ENCODE results near the gene NANOS3.
"Not testable (repeated sequence)": the region's sequence is repeated elsewhere in the genome, so short reads cannot be mapped to it uniquely, and the experiment has no call there.

NANOS3 gene

GRCh38 chr19:13843104-13843921 lies 33.6 kb upstream of the NANOS3 start:
- DNase-seq: no peak

DNA sequence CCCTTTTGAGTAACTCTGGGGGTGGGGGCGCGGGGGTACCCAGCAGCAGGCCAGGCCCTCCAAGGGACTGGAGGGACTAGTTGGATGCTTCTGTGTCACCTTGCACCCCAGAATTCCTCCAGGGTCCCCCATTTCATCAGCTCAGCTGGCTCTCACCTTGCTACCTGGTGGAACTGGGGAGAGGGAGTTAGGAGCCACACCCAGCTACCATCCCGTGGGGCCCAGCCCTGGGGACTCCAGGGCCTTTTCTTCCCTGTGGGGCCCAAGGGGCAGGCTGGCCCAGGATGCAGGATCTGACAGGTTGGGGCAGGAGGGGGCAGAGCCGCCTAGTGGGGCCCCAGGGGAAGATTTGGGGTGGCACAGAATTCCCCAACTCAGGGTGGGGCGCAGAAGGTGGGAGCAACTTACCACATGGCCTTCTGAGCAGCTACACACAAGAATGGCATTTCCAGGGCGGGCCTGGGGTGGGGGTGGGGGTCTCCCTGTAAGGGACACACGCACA lies 32.8 kb upstream of the NANOS3 start:
- DNase-seq: no peak

GRCh38 chr19:13846557-13847406 lies 30.2 kb upstream of the NANOS3 start:
- DNase-seq: peak; percentile 76 to 81

- peak; percentile 49 to 51 for DNase-seq
Observed at GRCh38 chr19:13847407-13848339, 29.3 kb upstream of the NANOS3 start.

- no peak for DNase-seq
Observed at GRCh38 chr19:13848340-13848677, 28.6 kb upstream of the NANOS3 start.

- no peak for DNase-seq
Observed at GRCh38 chr19:13848798-13849676, 27.9 kb upstream of the NANOS3 start.

- DNase-seq: no peak
Observed at GRCh38 chr19:13849991-13850909, 26.7 kb upstream of the NANOS3 start.

- DNase-seq: no peak
Observed at GRCh38 chr19:13850910-13851733, 25.8 kb upstream of the NANOS3 start.

DNA sequence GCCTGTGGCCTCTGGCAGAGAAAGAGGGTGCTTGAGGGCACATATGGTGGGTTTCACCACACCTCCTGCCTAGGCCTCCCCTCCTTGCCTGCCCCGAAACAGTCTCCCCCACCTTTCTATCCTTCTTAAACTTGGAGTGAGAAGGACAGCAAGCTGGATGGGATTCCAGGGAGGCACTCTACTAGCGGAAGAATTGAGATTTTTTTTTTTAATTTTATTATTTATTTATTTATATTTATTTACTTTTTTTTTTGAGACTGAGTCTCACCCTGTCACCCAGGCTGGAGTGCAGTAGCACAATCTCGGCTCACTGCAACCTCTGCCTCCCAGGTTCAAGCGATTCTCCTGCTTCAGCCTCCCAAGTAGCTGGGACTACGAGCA lies 25.2 kb upstream of the NANOS3 start:
- not testable (repeated sequence) for DNase-seq

DNA sequence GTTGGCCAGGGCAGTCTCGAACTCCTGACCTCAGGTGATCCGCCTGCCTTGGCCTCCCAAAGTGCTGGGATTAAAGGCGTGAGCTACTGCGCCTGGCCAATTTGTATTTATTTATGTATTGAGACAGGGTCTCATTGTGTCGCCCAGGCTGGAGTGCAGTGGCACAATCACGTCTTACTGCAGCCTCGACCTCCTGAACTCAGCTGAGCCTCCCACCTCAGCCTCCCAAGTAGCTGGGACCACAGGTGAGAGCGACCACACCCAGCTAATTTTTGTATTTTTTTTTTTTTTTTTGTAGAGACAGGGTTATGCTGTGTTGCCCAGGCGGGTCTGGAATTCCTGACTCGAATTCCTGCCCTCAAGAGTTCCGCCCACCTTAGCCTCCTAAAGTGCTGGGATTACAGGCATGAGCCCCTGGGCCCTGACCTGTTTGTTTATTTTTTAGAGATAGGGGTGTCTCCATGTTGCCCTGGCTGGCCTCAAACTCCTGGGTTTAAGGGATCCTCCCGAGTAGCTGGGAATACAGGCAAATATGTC lies 24.7 kb upstream of the NANOS3 start:
- not testable (repeated sequence) for DNase-seq

DNA sequence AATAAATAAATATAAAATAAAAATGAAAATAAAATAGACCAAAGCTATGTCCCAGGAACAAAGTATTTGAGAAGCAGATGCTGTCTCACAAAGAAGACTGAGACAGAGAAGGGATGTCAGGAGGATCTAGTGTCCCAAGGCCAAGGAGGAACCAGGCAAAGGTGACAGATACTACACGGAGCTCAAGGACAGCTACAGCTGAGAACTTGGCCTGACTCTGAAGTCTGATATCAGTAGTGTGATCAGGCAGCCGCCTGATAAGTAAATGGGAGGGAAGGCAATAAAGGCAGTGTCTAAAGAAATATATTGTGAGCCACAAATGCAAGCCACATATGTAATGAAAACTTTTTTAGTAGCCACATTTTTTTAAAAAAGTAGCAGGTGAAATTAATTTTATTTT lies 20.4 kb upstream of the NANOS3 start:
- no peak for DNase-seq

DNA sequence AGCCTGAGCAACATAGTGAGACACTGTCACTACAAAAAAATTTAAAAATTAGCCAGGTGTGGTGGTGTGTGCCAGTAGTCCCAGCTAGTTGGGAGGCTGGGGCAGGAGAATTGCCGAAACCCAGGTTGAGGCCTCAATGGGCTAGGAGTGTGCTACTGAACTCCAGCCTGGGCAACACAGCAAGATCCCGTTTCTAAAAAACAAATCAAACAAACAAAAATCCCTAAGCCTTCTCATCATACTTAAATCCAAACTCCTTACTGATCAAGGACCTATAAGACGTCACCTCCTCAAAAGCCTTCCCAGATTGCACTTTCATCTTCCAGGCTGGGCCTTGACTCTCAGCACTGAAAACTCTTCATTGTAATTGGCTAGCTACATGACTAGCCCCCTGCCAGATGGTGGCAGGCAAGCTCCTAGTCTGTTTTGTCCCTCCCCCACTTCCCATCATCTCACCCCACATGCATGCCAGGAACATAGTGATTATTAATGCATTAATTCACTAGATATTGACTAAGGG lies 17.5 kb upstream of the NANOS3 start:
- DNase-seq: peak in 1 of 2 experiments; percentile 25

- no peak for DNase-seq
Observed at GRCh38 chr19:13860679-13861391, 16.1 kb upstream of the NANOS3 start.

- DNase-seq: no peak
Observed at GRCh38 chr19:13861392-13861713, 15.6 kb upstream of the NANOS3 start.

DNA sequence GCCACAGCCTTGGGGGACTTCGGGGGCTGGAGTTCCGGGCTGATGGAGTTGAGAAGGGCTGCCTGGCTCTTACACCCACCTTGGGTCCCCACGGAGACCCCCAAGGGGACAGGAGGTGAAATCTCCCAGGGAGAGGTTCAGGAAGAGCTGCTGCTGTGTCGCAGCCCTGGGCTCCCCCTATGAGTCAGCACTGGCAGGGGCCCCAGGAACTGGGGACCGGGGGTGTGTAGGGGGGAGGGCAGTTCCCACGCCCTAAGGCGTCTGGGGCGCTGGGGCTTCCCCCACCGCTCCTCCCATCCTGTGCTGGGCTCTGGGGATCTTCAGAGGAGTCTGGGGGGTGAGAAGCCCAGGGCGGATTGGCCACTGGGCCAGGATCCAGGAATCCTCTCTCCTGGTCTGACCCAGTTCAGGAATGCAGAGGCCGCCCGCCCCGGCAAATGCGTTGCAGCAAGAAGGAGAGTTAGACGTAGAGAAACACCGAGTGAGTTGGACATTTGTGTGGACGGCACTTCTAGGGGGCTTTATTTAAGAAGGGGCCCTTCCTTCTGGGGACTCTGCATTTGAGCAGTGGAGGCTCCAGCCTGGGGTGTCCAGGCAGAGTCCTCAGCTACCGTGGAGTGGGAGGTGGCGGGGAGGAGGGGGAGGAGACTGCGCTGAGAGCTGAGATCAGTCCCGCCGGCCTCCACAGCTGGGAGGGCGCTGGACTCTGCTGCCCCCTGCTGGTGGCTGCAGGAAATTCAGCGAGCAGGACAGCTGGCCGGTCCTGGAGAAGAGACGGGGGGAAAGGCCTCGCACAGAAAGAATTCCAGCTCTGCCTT lies 15.0 kb upstream of the NANOS3 start:
- DNase-seq: peak; percentile 73 to 75

DNA sequence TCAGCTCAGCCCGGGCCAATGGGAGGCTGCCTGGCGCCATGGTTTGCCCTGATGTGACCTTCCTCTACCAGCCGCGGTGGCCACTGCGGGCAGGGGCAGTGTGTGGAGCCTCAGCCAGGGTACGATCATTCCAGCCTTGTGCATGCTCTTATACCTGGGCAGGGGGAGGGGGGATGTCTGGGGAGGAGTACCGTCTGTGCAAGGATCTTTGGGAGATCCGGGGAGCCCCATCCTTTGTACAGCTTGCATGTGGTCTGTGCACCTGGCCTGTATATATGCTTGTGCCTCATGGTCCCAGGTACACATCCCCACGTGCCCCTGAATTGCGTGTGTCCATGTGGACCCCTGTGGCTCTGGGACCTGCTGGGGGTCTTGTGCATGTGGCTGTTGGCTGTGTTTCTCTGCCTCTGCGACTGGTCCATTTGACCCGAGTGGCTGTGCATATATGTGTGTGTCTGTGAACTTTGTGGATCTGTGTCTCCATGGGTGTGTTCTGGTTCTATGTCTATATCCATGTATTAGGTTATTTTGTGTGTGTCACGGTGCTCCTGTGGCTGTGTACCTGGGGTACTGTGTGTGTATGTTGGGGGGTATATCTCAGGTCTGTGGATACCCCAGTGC lies 12.8 kb upstream of the NANOS3 start:
- no peak for DNase-seq
